ENCODE data around the gene TMEM14A.
A peak's percentile ranks its signal among the peaks of the same experiment; 100 is the strongest.
"Not testable (repeated sequence)": the region's sequence is repeated elsewhere in the genome, so short reads cannot be mapped to it uniquely, and the experiment has no call there.

Gene TMEM14A

GRCh38 chr6:52697903-52698302 is 27.0 kb downstream of the TMEM14A start:
- DNase-seq (ENCODE audit: low spot score), result no peak

- DNase-seq (ENCODE audit: low spot score), result no peak
These were observed 33.1 kb downstream of the TMEM14A start for GRCh38 chr6:52704060-52704459.

- not testable (repeated sequence) for DNase-seq (ENCODE audit: low spot score)
These were observed 34.0 kb downstream of the TMEM14A start for GRCh38 chr6:52704781-52705502.

GRCh38 chr6:52706001-52706400 is 35.1 kb downstream of the TMEM14A start:
- DNase-seq (ENCODE audit: low spot score), result no peak

GRCh38 chr6:52707963-52708680 is 37.2 kb downstream of the TMEM14A start:
- no peak for DNase-seq (ENCODE audit: low spot score)

- no peak for DNase-seq (ENCODE audit: low spot score)
These were observed 41.2 kb downstream of the TMEM14A start for GRCh38 chr6:52712136-52712535.

- not testable (repeated sequence) for DNase-seq (ENCODE audit: low spot score)
These were observed 43.8 kb downstream of the TMEM14A start for GRCh38 chr6:52714761-52715160.

- no peak for DNase-seq (ENCODE audit: low spot score)
These were observed 47.6 kb downstream of the TMEM14A start for GRCh38 chr6:52718550-52718949.

- no peak for DNase-seq (ENCODE audit: low spot score)
These were observed 49.4 kb downstream of the TMEM14A start for GRCh38 chr6:52720321-52720720.

GRCh38 chr6:52724042-52724405 is 53.1 kb downstream of the TMEM14A start:
- DNase-seq (ENCODE audit: low spot score), result no peak

- peak; percentile 85 for DNase-seq (ENCODE audit: low spot score)
These were observed 53.7 kb downstream of the TMEM14A start for GRCh38 chr6:52724406-52725121.

- DNase-seq (ENCODE audit: low spot score), result no peak
These were observed 54.2 kb downstream of the TMEM14A start for GRCh38 chr6:52725143-52725534.

GRCh38 chr6:52725535-52726192 is 54.8 kb downstream of the TMEM14A start:
- DNase-seq (ENCODE audit: low spot score), result no peak

- DNase-seq (ENCODE audit: low spot score), result no peak
These were observed 55.3 kb downstream of the TMEM14A start for GRCh38 chr6:52726193-52726542.

- DNase-seq (ENCODE audit: low spot score), result no peak
These were observed 56.0 kb downstream of the TMEM14A start for GRCh38 chr6:52726741-52727535.

- DNase-seq (ENCODE audit: low spot score), result no peak
These were observed 57.0 kb downstream of the TMEM14A start for GRCh38 chr6:52727908-52728307.

- no peak for DNase-seq (ENCODE audit: low spot score)
These were observed 57.5 kb downstream of the TMEM14A start for GRCh38 chr6:52728394-52728793.

- no peak for DNase-seq (ENCODE audit: low spot score)
These were observed 58.7 kb downstream of the TMEM14A start for GRCh38 chr6:52729576-52729975.

- no peak for DNase-seq (ENCODE audit: low spot score)
These were observed 60.8 kb downstream of the TMEM14A start for GRCh38 chr6:52731719-52732118.

- DNase-seq (ENCODE audit: low spot score), result no peak
These were observed 62.3 kb downstream of the TMEM14A start for GRCh38 chr6:52733172-52733571.

- DNase-seq (ENCODE audit: low spot score), result no peak
These were observed 63.2 kb downstream of the TMEM14A start for GRCh38 chr6:52734072-52734471.

GRCh38 chr6:52735071-52735470 is 64.2 kb downstream of the TMEM14A start:
- DNase-seq (ENCODE audit: low spot score), result no peak

Data from germinal center (tissue), 1 donor.